ENCODE data around the gene STN1. TPM values are rescaled to one million over a fixed set of nuclear protein-coding genes. Genes with fewer than 3 reads are reported as not detected.

STN1 gene
- total and polyA plus RNA-seq, 2 of the 8 experiments (the other 6 are each of a cell fraction or from before 2014, with no cell fraction given): 10.1 to 12.4 TPM

DNA sequence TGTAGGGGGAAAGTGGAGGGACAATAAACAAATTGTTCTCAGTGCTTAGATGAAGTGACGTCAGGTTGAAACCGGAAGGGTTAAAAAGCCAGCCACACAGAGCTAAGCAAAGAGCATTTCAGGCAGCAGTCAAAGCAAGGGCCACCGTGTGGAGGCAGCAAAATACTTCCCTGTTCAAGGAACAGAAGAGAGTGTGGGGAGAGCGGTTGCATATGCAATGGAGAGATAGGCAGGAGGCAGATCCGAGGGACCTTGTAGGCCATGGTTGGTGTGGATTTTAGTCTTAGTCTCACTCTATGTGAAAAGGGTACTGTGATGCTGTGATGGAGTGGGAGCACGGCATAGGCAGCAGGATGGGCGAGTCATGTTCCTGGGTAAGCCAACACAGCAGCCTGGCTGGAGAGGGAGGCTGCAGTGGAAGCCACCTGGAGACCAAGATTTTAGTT lies 3.8 kb upstream of the STN1 start:
- H3K4me2 ChIP-seq (ENCODE audit: insufficient read depth in 1 of 2, low read depth in 2 of 2, low read length in 2 of 2): peak overlapping the region in 1 of 2 experiments; percentile 22; a peak in 1 of 4 replicates
- peaks cover 7 to 19% (median 11%) of the 10 kb centered on the region in 4 experiments for H3K4me1 ChIP-seq (replicated peaks in 1 of 4; ENCODE audit: control insufficient read depth in 3 of 4, insufficient read depth in 4 of 4, low read length in 3 of 4)
- ChIA-PET POLR2A (ENCODE audit: partially characterized antibody) (no interaction called here), CTCF (ENCODE audit: partially characterized antibody) (interaction anchor here (0.8 to 2.6 kb wide), 8 partner anchors 7 to 284 kb away, joined by 3 to 10 read pairs (median 4); no protein-coding TSS in a partner anchor)
- H2BK120ac ChIP-seq (replicated peaks; ENCODE audit: low read depth, low read length): no peak overlapping the region
- no peaks in the 10 kb centered on the region for H3K36me3 ChIP-seq (ENCODE audit: control insufficient read depth in 2 of 4, insufficient read depth in 4 of 4, low read length in 3 of 4)
- H3K27ac ChIP-seq (ENCODE audit: low read depth, low read length): no peak overlapping the region
- WGBS, 2 experiments (ENCODE audit: extremely low coverage in 1 of 2, insufficient coverage in 1 of 2, insufficient read length in 1 of 2, insufficient replicate concordance in 2 of 2, low coverage in 1 of 2, low lambda C conversion rate in 2 of 2, missing lambda C conversion rate in 1 of 2): 62% methylated on average over 7 of the region's 7 CpGs; no CpG with 5 or more reads in 1 of the 2 experiments
- no peak overlapping the region for H3K9ac ChIP-seq (replicated peaks in 1 of 4; ENCODE audit: extremely low read depth in 1 of 4, low read depth in 3 of 4, low read length in 3 of 4)
- peaks cover 7% of the 10 kb centered on the region; the same call in 1 of the 2 replicates for H3K23me2 ChIP-seq (ENCODE audit: low read depth, low read length)
- peak overlapping the region; percentile 92; the same call in 1 of the 2 replicates for H2BK20ac ChIP-seq (ENCODE audit: low read length)
- no peak for FAIRE-seq
- DNase-seq (ENCODE audit: low read depth in 1 of 2, low spot score in 2 of 2): no peak
- no peak overlapping the region for H4K5ac ChIP-seq (ENCODE audit: insufficient read length, low read depth, low read length)
- no peaks in the 10 kb centered on the region for H3K79me2 ChIP-seq (ENCODE audit: control insufficient read depth in 1 of 2, insufficient read depth in 2 of 2, low read length in 2 of 2)
- H2BK15ac ChIP-seq (ENCODE audit: low read length): peak overlapping the region; percentile 48; the same call in 1 of the 2 replicates
- no peak overlapping the region for H2AK5ac ChIP-seq (ENCODE audit: low read depth, low read length)
- H2BK5ac ChIP-seq (ENCODE audit: low read depth, low read length): peak overlapping the region; percentile 73; the same call in 1 of the 2 replicates
- no peak overlapping the region for H3K14ac ChIP-seq (ENCODE audit: insufficient read length)
- peak overlapping the region; percentile 64; the same call in 1 of the 2 replicates for H3K18ac ChIP-seq (ENCODE audit: extremely low read depth, low read length)
- no peaks in the 10 kb centered on the region for H3K27me3 ChIP-seq (replicated peaks in 1 of 4; ENCODE audit: control insufficient read depth in 3 of 4, extremely low read depth in 1 of 4, insufficient read depth in 3 of 4, low read length in 3 of 4)
- peak overlapping the region; percentile 100 for H2AFZ ChIP-seq (ENCODE audit: low read length)
- no peaks in the 10 kb centered on the region for H3K9me3 ChIP-seq (ENCODE audit: insufficient read depth in 2 of 2, low read depth in 1 of 2, low read length in 1 of 2)
- no peak overlapping the region for H3K4me3 ChIP-seq (ENCODE audit: extremely low read depth in 1 of 4, insufficient read depth in 2 of 4, low read depth in 3 of 4, low read length in 4 of 4)
- no peak overlapping the region for H4K91ac ChIP-seq (replicated peaks; ENCODE audit: insufficient read length, low read length)
- no peak overlapping the region for H4K8ac ChIP-seq (ENCODE audit: extremely low read depth, insufficient read depth, low read length)
- no peak overlapping the region for H3K56ac ChIP-seq (replicated peaks; ENCODE audit: insufficient read length, low read depth, low read length)
- H3K4ac ChIP-seq (replicated peaks; ENCODE audit: insufficient read length, low read depth, low read length): no peak overlapping the region
- no peaks in the 10 kb centered on the region for H3K79me1 ChIP-seq (ENCODE audit: low read depth, low read length)
- H4K20me1 ChIP-seq (replicated peaks in 1 of 2; ENCODE audit: control insufficient read depth in 1 of 2, insufficient read depth in 2 of 2, low read length in 2 of 2): no peaks in the 10 kb centered on the region
- peak overlapping the region; percentile 89 for H2BK12ac ChIP-seq (ENCODE audit: low read depth, low read length)
- H3K23ac ChIP-seq (ENCODE audit: insufficient read length): no peak overlapping the region
- TF ChIP-seq CBX5 (IDR thresholded peaks at IDR 0.05; ENCODE audit: low read depth, low read length): no peak
- TF ChIP-seq SP4 (IDR thresholded peaks at IDR 0.05; ENCODE audit: low read length): no peak
- TF ChIP-seq SIX5 (IDR thresholded peaks at IDR 0.05; ENCODE audit: low read depth, low read length): no peak

Data from H1 (cell line).